Raji (cell line): ENCODE measurements around the gene PAH.

Source experiments
- POLR2A ChIP-seq: IDR thresholded peaks from 2 replicates; pipeline ENCODE4 v1.6.1; 2011; ENCODE audit warnings: low read depth, low read length, control low read depth; ENCODE audit not compliant: insufficient read depth

Gene PAH

GRCh38 chr12:102883204-102883799 is 33.7 kb downstream of the PAH start:
- no peak for TF ChIP-seq POLR2A

- TF ChIP-seq POLR2A, result no peak
These were observed 36.3 kb downstream of the PAH start for GRCh38 chr12:102880783-102881182.

DNA sequence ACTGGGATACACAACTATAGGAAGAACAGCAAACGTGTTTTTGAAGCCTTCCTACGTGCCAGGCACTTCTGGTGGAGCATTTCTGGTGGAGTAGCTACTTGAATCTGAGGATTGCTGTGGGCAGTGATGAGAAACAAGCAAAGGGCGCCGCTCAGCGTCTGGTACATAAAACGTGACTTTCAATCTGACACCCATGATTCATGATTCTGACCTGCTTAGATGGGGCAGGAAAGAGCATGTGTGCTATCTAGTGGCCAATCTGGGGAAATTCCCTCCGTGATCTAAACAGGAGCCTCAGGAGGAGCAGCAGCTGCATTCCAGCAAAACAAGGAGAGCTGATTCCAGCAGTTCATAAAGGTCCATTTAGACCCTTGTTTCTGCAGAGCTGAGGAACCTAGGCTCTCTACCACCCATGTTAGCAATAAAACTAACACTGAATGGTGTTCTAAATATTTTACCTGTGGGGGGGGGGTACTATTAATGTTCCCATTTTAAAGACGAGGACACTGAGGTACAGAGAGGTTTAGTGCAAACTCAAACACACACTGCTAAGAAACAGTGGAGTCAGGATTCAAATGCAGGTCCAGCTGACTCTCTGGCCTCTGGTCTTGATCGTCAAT is 37.8 kb downstream of the PAH start:
- no peak for TF ChIP-seq POLR2A

- TF ChIP-seq POLR2A, result no peak
These were observed 40.2 kb downstream of the PAH start for GRCh38 chr12:102876883-102877282.

DNA sequence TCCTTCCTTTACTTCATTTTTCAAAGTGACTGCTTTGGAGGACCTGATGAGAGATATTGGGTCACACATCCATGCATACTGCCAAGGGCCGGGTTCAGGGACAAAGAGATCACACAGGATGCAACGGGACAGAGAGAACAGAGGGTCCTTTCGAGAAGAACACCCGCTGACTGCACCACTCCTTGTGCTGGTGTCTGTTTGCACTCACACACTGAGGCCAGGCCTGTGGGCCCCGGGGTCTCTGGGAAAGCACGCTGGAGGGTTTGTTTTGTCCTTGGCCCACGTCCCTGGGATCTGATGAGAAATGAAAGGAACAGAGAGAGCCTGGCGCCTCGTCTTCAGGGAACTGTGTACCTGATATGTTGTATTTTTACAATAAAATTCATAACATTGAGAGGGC is 42.2 kb downstream of the PAH start:
- TF ChIP-seq POLR2A, result no peak

DNA sequence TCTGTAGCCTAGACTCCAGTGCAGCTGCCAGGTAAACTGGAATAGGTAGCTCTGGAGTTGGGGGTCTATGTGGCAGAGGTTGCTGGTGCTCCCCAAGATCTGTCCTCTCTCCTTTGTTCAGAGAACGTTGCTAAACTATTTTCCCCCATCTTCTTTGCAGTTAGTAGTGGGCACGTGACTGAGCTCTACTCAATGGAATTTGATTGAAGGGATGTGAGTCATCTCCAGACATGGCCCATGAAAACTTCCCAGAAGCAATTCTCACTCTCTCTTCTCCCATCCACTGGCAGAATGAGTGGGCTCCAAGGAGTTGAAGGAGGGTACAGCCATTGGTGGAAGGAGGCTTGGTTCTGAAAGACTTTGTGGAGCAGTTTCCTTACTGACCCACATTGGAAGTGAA is 44.0 kb downstream of the PAH start:
- TF ChIP-seq POLR2A, result no peak

DNA sequence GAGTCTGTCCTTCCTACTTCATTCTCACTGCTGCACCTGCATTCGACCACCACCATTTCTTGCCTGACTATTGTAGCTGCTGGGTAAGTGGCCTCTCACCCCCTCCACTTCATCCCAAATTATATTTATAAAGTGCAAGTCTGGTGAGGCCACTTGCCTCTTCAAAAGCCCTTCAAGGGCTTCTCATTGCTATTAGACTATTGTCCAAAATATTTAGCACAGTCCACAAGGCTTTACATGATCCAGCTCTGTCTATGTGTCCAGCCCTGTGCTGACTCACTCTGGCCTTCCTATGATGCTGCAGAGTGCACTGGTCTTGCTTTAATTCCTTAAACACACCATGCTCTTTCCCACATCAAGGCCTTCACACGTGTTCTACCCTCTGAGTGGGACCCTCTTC is 46.0 kb downstream of the PAH start:
- TF ChIP-seq POLR2A, result no peak

GRCh38 chr12:102869571-102869970 is 47.5 kb downstream of the PAH start:
- TF ChIP-seq POLR2A, result no peak

DNA sequence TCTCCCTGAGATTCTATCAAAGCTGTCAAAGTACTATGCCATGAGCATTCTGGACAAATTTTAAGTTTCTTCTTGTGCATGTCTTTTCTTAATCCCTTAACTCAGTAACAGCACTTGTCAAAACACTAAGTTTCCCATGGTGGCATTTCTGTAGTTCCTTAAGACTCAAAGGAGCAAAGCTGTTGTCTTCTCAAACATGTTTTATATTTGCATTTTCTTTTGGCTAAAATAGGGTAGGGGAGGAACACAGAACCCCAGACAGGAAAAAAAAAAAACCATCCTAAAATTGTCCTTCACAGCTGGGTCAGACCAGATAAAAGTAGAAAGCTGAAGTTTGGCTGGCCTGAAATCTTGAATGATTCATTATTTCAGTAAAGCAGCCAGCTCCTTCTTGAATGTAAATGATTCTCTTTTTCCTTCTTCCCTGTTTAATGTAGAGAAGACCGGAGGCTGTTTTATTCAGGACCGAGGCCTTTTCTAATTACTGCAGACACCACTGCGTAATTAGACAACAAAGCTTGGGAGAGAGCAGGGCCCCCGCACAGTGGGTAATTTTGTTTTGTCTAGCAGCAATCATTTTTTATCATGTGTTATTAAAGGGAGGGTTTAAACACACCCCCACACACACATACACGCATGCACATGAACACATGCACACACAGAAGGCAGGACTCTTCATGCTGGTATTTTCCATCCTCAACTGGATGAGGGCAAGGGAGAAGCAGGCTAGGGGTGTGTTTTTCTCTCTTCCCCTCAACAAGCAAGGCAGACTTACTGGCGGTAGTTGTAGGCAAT is 51.0 kb downstream of the PAH start:
- no peak for TF ChIP-seq POLR2A

GRCh38 chr12:102862486-102862885 is 54.6 kb downstream of the PAH start:
- no peak for TF ChIP-seq POLR2A

DNA sequence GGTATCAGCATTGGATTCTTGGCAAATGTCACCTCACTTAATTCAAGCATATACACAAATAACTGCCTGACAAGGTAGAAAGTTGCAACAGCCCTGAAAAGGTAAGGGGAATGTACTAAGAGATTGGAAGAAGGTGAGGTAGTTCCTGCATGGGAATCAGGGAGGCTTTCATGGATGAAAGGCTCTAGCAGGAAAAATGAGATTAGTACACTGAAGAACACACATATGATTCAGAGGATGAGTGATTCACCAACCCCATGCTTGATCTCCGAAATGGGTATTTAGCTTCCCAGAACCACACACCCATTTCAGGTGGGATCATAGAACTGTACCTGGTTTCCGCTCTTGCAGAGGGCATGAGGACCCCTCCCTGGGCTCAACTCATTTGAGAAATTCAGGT is 65.8 kb downstream of the PAH start:
- no peak for TF ChIP-seq POLR2A

GRCh38 chr12:102849722-102850447 is 67.2 kb downstream of the PAH start:
- no peak for TF ChIP-seq POLR2A

- TF ChIP-seq POLR2A, result no peak
These were observed 68.2 kb downstream of the PAH start for GRCh38 chr12:102848832-102849231.

DNA sequence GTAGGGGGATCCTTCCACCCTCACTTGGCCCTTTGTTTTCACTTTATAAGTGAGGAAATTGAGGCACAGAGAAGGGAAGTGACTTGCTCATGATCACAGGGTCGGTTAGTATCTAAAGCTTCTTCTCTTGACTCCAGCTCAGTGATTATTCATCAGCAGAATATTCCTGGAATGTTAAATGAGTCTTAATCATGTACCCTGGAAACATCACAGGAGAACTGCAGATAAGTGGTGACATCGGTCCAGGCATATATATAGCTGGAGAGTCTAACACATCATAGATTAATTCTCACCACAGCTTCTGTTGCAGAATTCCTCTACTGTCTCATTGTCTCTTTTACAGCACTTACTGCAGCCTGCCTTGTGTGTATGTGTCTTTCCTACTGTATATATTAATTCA is 69.9 kb downstream of the PAH start:
- no peak for TF ChIP-seq POLR2A

DNA sequence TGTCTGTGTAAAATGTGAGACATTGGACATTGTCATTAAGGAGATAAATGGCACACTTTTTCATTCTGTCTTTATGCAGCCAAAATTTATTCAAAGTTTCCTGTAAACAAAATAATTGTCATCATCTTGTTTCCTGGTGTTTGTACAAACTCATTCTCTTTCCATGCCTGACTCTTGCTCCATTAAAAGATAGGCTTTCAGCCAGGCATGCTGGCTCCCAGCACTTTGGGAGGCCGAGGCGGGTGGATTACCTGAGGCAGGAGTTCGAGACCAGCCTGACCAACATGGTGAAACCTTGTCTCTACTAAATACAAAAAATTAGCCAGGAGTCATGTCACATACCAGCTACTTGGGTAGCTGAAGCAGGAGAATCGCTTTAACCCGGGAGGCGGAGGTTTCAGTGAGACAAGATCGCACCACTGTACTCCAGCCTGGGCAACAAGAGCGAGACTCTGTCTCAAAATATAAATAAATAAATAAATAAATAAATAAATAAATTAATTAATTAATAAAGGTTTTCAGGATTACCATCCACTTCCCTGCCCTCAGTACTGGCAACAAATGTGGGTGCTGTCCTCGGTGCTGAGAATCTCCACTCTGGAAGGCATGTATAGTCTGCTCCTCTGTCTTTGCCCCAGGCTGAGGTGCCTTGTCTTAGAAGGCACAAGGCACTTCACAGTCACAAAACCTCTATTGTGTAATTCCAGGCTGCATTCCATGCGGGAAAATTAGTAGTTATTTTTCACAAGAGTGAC is 83.2 kb downstream of the PAH start:
- TF ChIP-seq POLR2A, result no peak

DNA sequence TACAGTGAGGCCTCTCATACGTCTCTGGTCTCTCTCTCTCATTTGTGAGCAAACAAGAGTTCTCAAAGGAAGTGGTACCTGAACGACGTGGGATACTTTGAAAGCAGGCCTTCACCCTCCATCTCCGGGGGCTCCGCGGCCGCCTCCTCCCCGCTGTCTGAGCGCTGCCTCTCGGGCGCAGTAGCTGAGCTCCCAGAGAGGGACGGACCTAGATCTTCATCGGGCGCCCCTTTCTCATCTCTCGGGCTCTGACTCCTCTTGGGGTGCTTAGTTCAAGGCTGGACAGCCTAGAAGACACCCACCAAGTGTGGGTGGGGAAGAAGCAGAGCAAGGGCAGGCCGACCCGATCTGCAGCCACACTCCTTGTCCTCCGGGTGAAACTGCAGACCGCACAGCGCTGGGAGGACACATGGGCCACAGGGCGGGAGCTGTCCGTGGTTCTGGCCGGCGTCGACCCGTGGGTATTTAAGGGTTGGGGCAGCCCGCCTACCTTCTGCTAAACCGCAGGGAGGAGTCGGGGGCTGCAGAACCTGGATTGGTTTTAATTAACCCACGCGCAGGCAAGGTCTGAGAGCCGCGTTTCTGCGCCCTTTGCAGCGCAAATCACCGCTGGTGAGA is 92.7 kb downstream of the PAH start:
- TF ChIP-seq POLR2A, result no peak
